A549 (cell line): ENCODE results near the gene TMEM145. TPM values are rescaled to one million over a fixed set of nuclear protein-coding genes. Genes with fewer than 3 reads are reported as not detected.

Experiments
- ATAC-seq, 2 experiments: fragments of 200-7000 bp in 1 of 2; fragments of >200 bp in 1 of 2; cut with Nextera tagmentation in 1 of 2; cut with Tn5 transposase in 1 of 2; 3 replicates each; pipeline versions ENCODE4 v1.8.0 to v1.9.1; 2018 to 2020; ENCODE audit warnings: mild to moderate bottlenecking in 1 of 2, moderate library complexity in 1 of 2
- CTCF ChIA-PET: fragments of 300-600 bp; sonication (Branson Sonifier 250); formaldehyde crosslinking; extraction: SDS; loops from one replicate; lab custom pipeline; 2021; ENCODE audit warnings: antibody characterized with exemption, inconsistent platforms; lab: Yijun Ruan, JAX
- POLR2A ChIA-PET: fragments of 350-600 bp; formaldehyde crosslinking; extraction: SDS; loops from one replicate; lab custom pipeline; 2021; ENCODE audit warnings: antibody characterized with exemption, inconsistent platforms; lab: Yijun Ruan, JAX
- DNase-seq, 2 experiments: peaks; one replicate each; pipeline versions ENCODE4 v3.0.0 to v3.0.0-alpha.2; 2011 to 2016; ENCODE audit warnings: low read depth in 1 of 2, low spot score in 1 of 2
- FAIRE-seq: peaks from 2 replicates; lab custom pipeline; 2011; peaks lifted over from hg19 to GRCh38; lab: Jason Lieb, UNC
- H3K27ac ChIP-seq, 2 experiments: fragments of >200 bp; sonication (Bioruptor Twin); formaldehyde crosslinking; 3 replicates each; pipeline ENCODE4 v1.5.1; 2016 to 2017
- H3K4me1 ChIP-seq: fragments of >200 bp; sonication (Bioruptor Twin); formaldehyde crosslinking; 3 replicates; pipeline ENCODE4 v1.6.1; 2016
- H3K4me2 ChIP-seq: fragments of >200 bp; sonication (Bioruptor Twin); formaldehyde crosslinking; 3 replicates; pipeline ENCODE4 v1.6.1; 2016
- H3K4me3 ChIP-seq: fragments of >200 bp; sonication (Bioruptor Twin); formaldehyde crosslinking; 3 replicates; pipeline ENCODE4 v1.5.1; 2016
- H3K9me3 ChIP-seq: fragments of >200 bp; sonication (Bioruptor Twin); formaldehyde crosslinking; 3 replicates; pipeline ENCODE4 v1.6.1; 2016
- CEBPB ChIP-seq, 2 experiments: fragments of >200 bp in 1 of 2; sonication (Bioruptor Twin) in 1 of 2; formaldehyde crosslinking in 1 of 2; IDR thresholded peaks; 2 replicates each; pipeline ENCODE4 v1.6.1; 2012 to 2016
- E2F6 ChIP-seq: IDR thresholded peaks from 2 replicates; pipeline ENCODE4 v1.6.1; 2012; ENCODE audit warnings: low read depth, borderline replicate concordance
- EHMT2 ChIP-seq: fragments of 200-600 bp; sonication (generic); IDR thresholded peaks from 2 replicates; pipeline ENCODE4 v1.6.1; 2016; ENCODE audit warnings: antibody characterized with exemption, low read depth, mild to moderate bottlenecking, moderate library complexity
- HDAC2 ChIP-seq: fragments of 200-600 bp; sonication (generic); IDR thresholded peaks from 2 replicates; pipeline ENCODE4 v1.6.1; 2016
- HES2 ChIP-seq: fragments of >200 bp; sonication (Bioruptor Twin); formaldehyde crosslinking; IDR thresholded peaks from 2 replicates; pipeline ENCODE4 v1.6.1; 2016
- HEYL ChIP-seq: fragments of 250-450 bp; sonication (Bioruptor Pico); IDR thresholded peaks from 2 replicates; pipeline ENCODE4 v1.8.0; 2021; ENCODE audit warnings: mild to moderate bottlenecking, moderate library complexity
- HOXA7 ChIP-seq: fragments of 250-450 bp; sonication (Bioruptor Pico); IDR thresholded peaks from 2 replicates; pipeline ENCODE4 v1.5.0; 2020; ENCODE audit warnings: mild to moderate bottlenecking, moderate library complexity
- JUN ChIP-seq, 2 experiments: fragments of >200 bp; sonication (Bioruptor Twin); formaldehyde crosslinking; IDR thresholded peaks; 2 replicates in 1 of 2; 3 replicates in 1 of 2; pipeline ENCODE4 v1.6.1; 2016 to 2017
- MAZ ChIP-seq: fragments of 150-350 bp; IDR thresholded peaks from 2 replicates; pipeline ENCODE4 v1.6.1; 2014; ENCODE audit warnings: antibody characterized with exemption, low read depth, low read length, borderline replicate concordance
- PHF8 ChIP-seq: fragments of 200-600 bp; sonication (generic); IDR thresholded peaks from 2 replicates; pipeline ENCODE4 v1.6.1; 2016; ENCODE audit warnings: low read depth, mild to moderate bottlenecking, antibody characterized with exemption, moderate library complexity, borderline replicate concordance
- POLR2AphosphoS2 ChIP-seq: conservative IDR thresholded peaks from 2 replicates; pipeline ENCODE4 v1.6.1; 2012; ENCODE audit warnings: low read length, improper control_type of control experiment, inconsistent platforms
- RAD21 ChIP-seq, 2 experiments: fragments of >200 bp in 1 of 2; sonication (Bioruptor Twin) in 1 of 2; formaldehyde crosslinking in 1 of 2; IDR thresholded peaks in 1 of 2; conservative IDR thresholded peaks in 1 of 2; 2 replicates in 1 of 2; 3 replicates in 1 of 2; pipeline ENCODE4 v1.6.1; 2012 to 2018; ENCODE audit warnings: inconsistent platforms in 1 of 2
- RARB ChIP-seq: fragments of 250-450 bp; sonication (Bioruptor Pico); IDR thresholded peaks from 2 replicates; pipeline ENCODE4 v1.8.0; 2021; ENCODE audit warnings: mild to moderate bottlenecking, moderate library complexity
- REST ChIP-seq: fragments of 200-600 bp; sonication (generic); IDR thresholded peaks from 2 replicates; pipeline ENCODE4 v1.6.1; 2016; ENCODE audit warnings: antibody characterized with exemption, mild to moderate bottlenecking, moderate library complexity
- RNF2 ChIP-seq: fragments of 200-600 bp; sonication (generic); IDR thresholded peaks from 2 replicates; pipeline ENCODE4 v1.6.1; 2016; ENCODE audit warnings: low read depth, mild to moderate bottlenecking, antibody characterized with exemption, moderate library complexity, borderline replicate concordance
- SMC3 ChIP-seq: fragments of >200 bp; sonication (Bioruptor Twin); formaldehyde crosslinking; IDR thresholded peaks from 3 replicates; pipeline ENCODE4 v1.6.1; 2018; ENCODE audit warnings: inconsistent platforms
- USF2 ChIP-seq: fragments of 450-650 bp; IDR thresholded peaks from 2 replicates; pipeline ENCODE4 v1.6.1; 2014; ENCODE audit warnings: antibody characterized with exemption
- ZFP36 ChIP-seq: fragments of 450-650 bp; IDR thresholded peaks from 2 replicates; pipeline ENCODE4 v1.6.1; 2014; ENCODE audit warnings: borderline replicate concordance; ENCODE audit not compliant: partially characterized antibody
- ZNF302 ChIP-seq: fragments of 250-450 bp; sonication (Bioruptor Pico); IDR thresholded peaks from 2 replicates; pipeline ENCODE4 v1.9.0; 2021; ENCODE audit warnings: inconsistent platforms, mild to moderate bottlenecking, moderate library complexity
- WGBS: methylation state at CpG from one replicate; pipeline ENCODE4 v1.1.6; 2017; ENCODE audit errors: missing lambda C conversion rate; 5-methylcytosine and 5-hydroxymethylcytosine counted together
- polyA plus RNA-seq, 4 experiments: library from polyadenylated mRNA; depleted of rRNA in 3 of 4; stranded (reverse); fragments of >200 nt; fragmentation: RNase III in 1 of 4; extraction: RNeasy Plus Mini Kit Qiagen cat#74134 plus additional on column Dnase treatment in 1 of 4; gene quantifications; 2 replicates in 3 of 4; 3 replicates in 1 of 4; pipeline ENCODE4 v1.2.3, GENCODE V29; 2011 to 2017

The TMEM145 gene
- polyA plus RNA-seq, 2 of the 4 experiments (the other 2 are of a cell fraction): 0.71 to 3.6 TPM

- DNase-seq (peak in 1 of 2 experiments; percentile 71), ATAC-seq (peak in 1 of 2 experiments; percentile 64; a peak in 4 of 6 replicates), FAIRE-seq (peak; percentile 28)
- H3K27ac ChIP-seq: no peak overlapping the region
- no peak overlapping the region for H3K4me3 ChIP-seq
- TF ChIP-seq SMC3: no peak
- TF ChIP-seq RNF2: no peak
- 0 out of 5 replicates have a peak, but pooled peaks of 1 of the 2 experiments have one; percentile 7 for TF ChIP-seq RAD21 (conservative IDR thresholded peaks at IDR 0.05 in 1 of 2, IDR thresholded peaks at IDR 0.05 in 1 of 2)
- no peaks in the 10 kb centered on the region for H3K9me3 ChIP-seq
- ChIA-PET CTCF (interaction anchor here (1.0 to 5.3 kb wide), 9 partner anchors 8 to 355 kb away, joined by 3 to 58 read pairs (median 5); partner anchors contain the start of genes PAFAH1B3 and PRR19), POLR2A (no interaction called here)
- H3K4me2 ChIP-seq: no peak overlapping the region
- H3K4me1 ChIP-seq: peaks cover 5% of the 10 kb centered on the region; the same call in 1 of the 3 replicates
- WGBS: 68% methylated on average over 2 of the region's 2 CpGs
These were observed 1.5 kb upstream of the TMEM145 start for GRCh38 chr19:42311657-42312056.

- POLR2A ChIA-PET: no interaction called here
- CTCF ChIA-PET: interaction anchor here (0.9 to 5.3 kb wide), 7 partner anchors 11 to 201 kb away, joined by 3 to 58 read pairs (median 7); partner anchors contain the start of genes PAFAH1B3 and PRR19
- ATAC-seq: no peak
- no peak for DNase-seq
- peak; percentile 93 for FAIRE-seq
- WGBS: 94% methylated on average over 5 of the region's 5 CpGs
- peak overlapping the region; percentile 51; the same call in 1 of the 3 replicates for H3K4me3 ChIP-seq
- H3K9me3 ChIP-seq: no peaks in the 10 kb centered on the region
- H3K27ac ChIP-seq: no peak overlapping the region
- 0 out of 2 replicates have a peak, but pooled peaks have one; percentile 3 for TF ChIP-seq USF2
- TF ChIP-seq HEYL (CRISPR knock-in tag): no peak
- H3K4me1 ChIP-seq: peaks cover 5% of the 10 kb centered on the region; the same call in 1 of the 3 replicates
- H3K4me2 ChIP-seq: peak overlapping the region; percentile 94
These were observed 739 bp upstream of the TMEM145 start for GRCh38 chr19:42312370-42312769.

- no peak for DNase-seq
- ChIA-PET POLR2A (no interaction called here), CTCF (interaction anchor here (0.9 to 4.4 kb wide), 12 partner anchors 9 to 173 kb away, joined by 3 to 30 read pairs (median 4); partner anchors contain the start of genes PAFAH1B3 and PRR19)
- peak overlapping the region in 1 of 2 experiments; percentile 79; a peak in 2 of 6 replicates for H3K27ac ChIP-seq
- WGBS: 49% methylated on average over 26 of the region's 26 CpGs
- H3K4me2 ChIP-seq: peak overlapping the region; percentile 94
- ATAC-seq: 0 out of 6 replicates have a peak, but pooled peaks of 1 of the 2 experiments have one; percentile 4
- H3K9me3 ChIP-seq: no peaks in the 10 kb centered on the region
- peak; percentile 2; the same call in 1 of the 2 replicates for TF ChIP-seq EHMT2
- TF ChIP-seq ZFP36: no peak
- TF ChIP-seq REST: peak; percentile 66; the same call in 1 of the 2 replicates
- FAIRE-seq: no peak
- peaks cover 5% of the 10 kb centered on the region; the same call in 1 of the 3 replicates for H3K4me1 ChIP-seq
- H3K4me3 ChIP-seq: peak overlapping the region; percentile 51
These were observed 989 bp downstream of the TMEM145 start for GRCh38 chr19:42313840-42314755.

GRCh38 chr19:42315024-42315423 is 1.9 kb downstream of the TMEM145 start:
- no peak overlapping the region for H3K4me2 ChIP-seq
- DNase-seq: no peak
- no peak for FAIRE-seq
- 62% methylated on average over 5 of the region's 5 CpGs for WGBS
- no peak for ATAC-seq
- ChIA-PET CTCF (interaction anchor here (0.7 to 4.4 kb wide), 8 partner anchors 8 to 77 kb away, joined by 3 to 30 read pairs (median 4); partner anchors contain the start of genes PAFAH1B3 and PRR19), POLR2A (no interaction called here)
- H3K27ac ChIP-seq: no peak overlapping the region
- no peaks in the 10 kb centered on the region for H3K9me3 ChIP-seq
- H3K4me1 ChIP-seq: peaks cover 5% of the 10 kb centered on the region; the same call in 1 of the 3 replicates
- no peak overlapping the region for H3K4me3 ChIP-seq
- TF ChIP-seq ZNF302 (CRISPR knock-in tag) (no peak), POLR2AphosphoS2 (no peak), SMC3 (no peak), E2F6 (no peak), PHF8 (no peak), CEBPB (IDR thresholded peaks at IDR 0.05) (no peak), HES2 (no peak), HDAC2 (no peak), JUN (IDR thresholded peaks at IDR 0.05) (no peak), RARB (CRISPR knock-in tag) (no peak), MAZ (no peak), HOXA7 (CRISPR knock-in tag) (no peak), USF2 (no peak)
